Measurements from ENCODE around the gene TNFRSF21.

The TNFRSF21 gene

DNA sequence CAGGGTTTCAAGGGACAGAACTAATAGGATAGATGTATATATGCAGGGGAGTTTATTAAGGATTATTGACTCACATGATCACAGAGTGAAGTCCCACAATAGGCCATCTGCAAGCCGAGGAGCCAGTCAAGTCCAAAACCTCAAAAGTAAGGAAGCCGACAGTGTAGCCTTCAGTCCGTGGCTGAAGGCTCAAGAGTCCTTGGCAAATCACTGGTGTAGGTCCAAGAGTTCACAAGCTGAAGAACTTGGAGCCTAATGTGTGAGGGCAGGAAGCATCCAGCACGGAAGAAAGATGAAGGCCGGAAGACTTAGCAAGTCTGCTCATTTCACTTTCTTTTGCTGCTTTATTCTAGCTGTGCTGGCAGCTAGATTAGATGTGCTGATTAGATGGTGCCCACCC is 128.0 kb downstream of the TNFRSF21 start:
- in situ Hi-C loops (cut with HindIII; ENCODE audit: low sequenced_read_pairs): no loop called here

Measured in DLD1 (cell line).